HG02938 (cell line): Measurements from ENCODE around the gene GABBR2.

Source experiments
- ATAC-seq: cut with Tn5 transposase; IDR thresholded peaks from one replicate; pipeline ENCODE4 v1.9.1; 2021; ENCODE audit warnings: mild to moderate bottlenecking, moderate library complexity; ENCODE audit not compliant: unreplicated experiment

Gene GABBR2

DNA sequence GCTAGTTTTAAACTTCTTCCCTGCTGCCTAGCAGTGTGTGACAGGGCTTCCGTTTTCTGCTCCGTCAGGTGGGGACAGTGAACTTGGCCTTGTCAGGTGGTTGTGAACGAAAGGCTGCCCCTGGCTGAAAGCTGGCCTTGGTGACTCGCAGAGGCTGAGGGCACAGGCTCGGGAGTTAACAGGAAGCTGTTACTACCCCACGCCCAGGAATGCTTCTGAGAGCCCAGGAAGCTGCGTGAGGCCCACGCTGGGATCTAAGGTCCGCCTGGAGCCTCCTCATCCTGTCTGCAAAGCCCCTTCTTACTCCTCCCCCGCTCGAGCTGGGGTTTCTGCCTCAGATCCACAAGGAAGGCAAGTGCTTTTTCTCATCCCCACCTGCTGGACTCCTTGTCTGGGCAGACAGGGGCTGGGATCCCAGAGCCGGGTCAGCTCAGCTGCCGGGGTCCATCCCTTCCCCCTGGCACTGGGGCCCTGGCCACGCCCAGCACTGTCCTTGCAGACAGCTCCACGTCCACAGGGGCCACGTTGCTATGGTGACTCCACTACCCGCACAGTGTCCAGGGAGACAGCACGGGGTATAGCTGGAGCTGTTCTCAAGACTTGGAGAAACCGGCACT, 328.6 kb downstream of the GABBR2 start:
- ATAC-seq, result no peak

DNA sequence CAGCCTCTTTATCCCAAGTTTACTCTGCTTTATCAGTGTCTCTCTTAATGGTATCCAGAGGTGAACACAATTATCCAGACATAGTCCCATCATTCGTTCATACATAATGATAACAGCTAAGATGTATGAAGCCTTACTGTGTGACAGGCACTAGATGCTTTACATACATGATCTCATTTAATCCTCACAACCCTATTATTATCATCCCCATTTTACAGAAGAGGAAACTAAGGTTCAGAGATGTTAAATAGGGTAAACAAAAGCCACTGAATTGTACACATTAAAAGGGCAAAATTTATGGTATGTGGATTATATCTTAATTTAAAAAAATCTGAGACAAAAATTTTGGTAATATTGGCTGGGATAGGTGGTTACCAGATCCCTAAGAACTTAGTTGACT, 329.2 kb downstream of the GABBR2 start:
- no peak for ATAC-seq

DNA sequence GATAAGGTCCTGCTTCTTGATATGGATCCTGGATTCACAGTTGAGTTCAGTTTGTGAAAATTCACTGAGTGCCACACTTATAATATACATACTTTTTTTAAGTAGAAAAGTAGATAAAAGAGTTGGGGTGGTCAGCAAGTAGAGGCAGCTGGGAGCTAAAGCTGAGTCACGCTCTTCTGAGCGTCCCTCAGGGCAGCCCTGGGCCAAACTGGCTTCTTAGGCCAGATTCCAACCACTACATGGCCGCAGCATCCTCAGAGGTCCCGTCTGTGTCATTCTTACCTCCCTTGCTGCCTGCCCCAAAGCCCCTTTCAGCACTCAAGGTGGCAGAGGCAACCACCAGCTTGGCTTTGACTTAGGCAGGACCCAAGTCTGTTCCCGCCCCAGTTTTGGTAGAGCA, 329.9 kb downstream of the GABBR2 start:
- no peak for ATAC-seq

DNA sequence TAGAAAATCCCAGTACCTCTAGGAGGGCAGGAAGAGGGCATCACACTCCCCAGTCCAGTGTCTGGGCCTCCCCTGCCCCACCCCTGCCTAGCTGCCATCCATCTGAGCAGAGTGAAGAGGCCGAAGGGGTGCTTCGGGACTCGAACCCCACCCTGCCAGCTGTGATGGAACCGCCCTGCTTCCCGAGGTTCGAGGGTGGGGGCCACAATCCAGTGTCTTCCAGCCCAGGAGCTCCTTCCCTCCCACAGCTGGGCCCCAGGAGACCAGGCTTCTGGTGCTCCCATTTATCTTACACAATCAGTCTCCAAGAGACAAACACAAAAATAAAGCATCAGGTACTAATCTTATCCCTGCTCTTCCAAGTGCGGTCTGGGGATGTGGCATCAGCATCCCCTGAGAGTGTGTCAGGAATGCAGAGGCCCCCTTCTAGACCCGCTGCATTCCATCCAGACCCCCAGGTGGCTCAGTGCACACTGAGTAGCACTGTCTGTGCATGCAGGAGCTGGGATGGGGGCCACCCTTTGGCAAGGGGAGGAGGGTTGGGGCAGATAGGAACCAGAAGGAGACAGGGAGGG, 330.4 kb downstream of the GABBR2 start:
- ATAC-seq, result no peak

DNA sequence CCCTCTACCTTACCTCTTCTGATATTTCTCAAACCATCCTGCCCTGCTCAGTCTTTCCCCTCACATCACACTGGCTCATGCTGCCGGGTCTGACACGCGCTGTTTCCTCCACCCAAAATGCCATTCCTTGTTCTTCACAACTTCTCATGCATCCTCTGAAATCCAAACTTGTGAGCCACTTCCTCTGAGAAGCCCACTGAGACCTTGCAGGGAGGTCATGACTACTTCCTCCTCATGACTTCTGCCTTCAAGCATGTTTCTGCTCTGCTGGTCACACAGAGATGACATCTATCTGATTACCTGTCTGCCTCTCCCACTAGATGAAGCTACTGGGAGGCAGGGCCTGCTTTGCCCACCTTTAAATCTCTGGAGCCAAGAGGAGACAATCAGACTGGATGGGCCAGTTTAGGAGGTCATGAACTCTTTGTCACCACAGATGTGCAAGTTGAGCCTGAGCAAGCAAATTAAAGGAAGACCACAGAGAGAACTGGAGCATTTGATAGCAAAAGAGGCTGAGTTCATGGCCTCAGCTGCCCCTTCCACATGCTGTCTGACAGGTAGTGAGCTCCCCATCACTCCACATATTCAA, 333.5 kb downstream of the GABBR2 start:
- ATAC-seq, result peak; percentile 58

DNA sequence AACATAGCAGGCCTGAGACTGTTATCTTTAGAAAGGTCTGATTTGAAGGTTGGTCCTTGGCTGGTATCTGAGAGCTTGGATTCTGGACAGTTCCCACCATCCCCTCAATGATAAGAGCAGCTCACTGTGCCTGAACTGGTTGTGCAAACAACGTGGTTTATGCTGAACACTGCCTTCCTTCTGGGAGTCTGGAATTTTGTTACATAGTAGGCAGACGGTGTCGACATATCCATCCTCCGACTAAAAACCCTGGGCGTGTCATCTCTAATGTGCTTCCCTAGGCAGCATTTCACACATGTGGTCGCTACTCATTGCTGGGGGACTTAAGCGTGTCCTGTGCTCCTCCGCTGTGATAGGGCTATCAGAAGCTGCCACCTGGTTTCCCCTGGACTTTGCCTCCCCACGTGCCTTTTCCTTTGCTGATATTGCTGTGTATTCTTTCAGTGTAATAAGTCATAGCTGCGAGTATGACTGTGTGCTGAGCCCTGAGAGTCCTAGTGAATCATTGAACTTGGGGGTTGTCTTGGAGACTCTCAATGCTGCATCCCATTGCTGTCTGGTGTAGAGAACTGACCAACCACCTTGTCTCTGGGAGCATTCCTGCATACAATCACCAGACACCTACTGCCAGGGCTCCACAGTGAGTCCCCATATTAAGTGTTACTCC, 334.2 kb downstream of the GABBR2 start:
- ATAC-seq, result no peak

DNA sequence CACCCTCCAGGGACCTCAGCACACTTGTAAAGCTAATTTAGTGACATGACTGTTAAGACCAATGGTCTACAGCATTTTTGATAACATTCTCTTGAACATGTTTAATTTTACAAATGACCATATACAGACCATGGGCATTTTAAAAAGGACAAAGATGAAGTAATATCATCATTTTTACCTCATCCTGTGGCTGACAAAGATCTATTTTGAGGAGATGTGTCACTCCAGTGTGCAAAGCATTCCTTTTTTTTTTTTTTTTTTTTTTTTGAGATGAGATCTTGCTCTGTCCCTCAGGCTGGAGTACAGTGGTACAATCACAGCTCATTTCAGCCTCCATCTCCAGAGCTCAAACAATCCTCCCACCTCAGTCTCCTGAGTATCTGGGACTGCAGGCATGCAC, 335.1 kb downstream of the GABBR2 start:
- no peak for ATAC-seq

DNA sequence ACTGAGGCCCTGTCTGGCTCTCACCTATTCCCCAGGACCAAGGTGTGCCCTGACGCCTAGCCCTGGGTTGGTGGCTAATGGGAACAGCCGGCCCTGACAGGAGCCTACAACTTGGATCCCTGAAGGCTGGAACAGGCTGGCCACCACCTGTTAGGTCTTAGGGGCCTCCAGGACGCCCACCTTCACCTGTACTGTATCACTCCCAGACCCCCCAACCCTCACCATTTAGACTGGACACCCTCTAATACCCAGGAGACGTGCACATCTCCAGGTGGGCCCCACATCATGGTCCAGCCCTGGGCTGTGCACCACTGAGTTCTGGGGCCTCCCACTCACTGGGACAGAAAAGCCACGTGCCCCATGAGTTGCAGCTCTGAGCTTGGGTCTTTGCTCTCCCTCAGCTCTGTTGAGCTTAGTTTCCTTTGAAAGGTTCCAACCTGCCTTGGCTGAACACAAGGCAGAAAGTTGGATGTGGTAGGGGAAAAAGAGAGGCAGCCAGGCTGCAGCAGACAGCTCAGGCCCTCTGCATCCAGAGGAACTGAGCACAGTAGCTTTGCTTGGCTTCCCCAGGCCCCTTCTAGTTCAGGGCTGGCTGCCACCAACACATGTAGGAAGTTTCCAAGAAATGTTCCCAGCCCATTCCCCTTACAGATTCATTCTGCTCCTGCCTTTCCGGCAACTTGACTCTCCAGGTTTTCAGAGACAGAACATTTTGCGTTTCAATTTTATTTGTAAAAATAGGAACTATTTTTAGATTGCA, 336.5 kb downstream of the GABBR2 start:
- ATAC-seq, result no peak

DNA sequence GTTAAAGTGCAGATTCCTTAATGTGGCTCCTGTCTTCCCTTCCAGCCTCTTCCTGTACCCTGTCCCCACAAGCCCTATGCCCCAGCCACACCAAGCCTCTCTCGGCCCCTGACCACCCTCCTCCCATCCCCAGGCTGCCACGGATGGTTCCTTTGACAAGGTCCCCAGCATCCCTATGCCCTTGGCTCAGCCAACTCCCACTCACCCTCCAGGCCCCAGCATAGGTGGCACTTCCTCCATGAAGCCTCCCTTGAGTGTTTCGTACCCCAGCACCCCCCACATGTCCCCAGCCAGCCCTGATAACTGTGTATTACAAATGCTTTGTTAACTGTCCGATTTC, 337.8 kb downstream of the GABBR2 start:
- no peak for ATAC-seq

DNA sequence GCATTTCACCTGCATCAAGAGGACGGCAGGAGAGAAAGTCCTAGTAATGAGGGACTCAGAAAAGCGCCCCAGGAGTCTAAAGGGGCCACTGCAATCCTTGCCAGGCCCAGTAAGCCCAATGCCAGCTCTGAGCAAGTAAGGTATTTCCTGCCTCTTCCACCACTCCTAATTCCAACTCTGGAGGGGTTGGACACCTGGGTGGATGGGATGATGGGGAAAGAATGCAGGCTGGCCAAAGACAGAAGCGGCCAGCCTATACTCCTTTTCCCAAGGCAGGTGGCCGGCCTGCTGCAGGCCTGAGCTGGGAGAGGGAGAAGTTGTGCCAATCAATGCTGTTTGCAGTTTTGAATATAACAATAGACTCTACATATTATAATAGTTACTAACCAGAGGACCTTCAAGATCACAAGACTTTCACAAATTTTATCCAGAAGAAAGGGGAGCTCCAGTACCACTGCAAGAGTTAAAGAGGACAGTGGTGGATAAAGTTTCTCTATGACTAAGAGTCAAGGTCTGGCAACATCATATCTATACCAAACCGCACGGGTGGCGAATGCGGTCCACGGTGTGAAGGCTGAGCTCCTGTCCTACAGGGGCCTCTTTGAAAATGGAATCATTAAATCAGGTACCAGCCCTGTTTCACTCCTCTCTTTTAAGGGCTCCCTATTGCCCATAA, 338.3 kb downstream of the GABBR2 start:
- no peak for ATAC-seq

DNA sequence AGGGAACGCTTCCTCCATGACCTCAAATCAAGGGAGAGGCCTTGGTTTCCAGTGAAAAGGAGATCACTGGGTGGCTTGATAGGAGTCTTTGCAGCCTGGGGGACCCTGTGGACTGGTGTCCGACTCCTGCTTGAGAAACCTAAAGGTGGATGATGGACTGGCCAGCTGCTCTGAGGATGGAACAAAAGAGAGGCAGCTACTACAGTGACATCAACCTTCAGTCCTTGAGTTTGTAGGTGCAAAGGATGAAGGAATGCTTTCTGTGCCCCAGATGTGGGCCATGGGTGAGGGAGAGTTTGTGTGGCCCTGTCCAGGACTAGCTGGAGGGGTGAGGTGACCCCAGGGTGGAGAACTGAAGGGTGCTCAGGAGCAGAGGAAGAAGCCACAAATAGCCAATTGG, 338.8 kb downstream of the GABBR2 start:
- no peak for ATAC-seq

DNA sequence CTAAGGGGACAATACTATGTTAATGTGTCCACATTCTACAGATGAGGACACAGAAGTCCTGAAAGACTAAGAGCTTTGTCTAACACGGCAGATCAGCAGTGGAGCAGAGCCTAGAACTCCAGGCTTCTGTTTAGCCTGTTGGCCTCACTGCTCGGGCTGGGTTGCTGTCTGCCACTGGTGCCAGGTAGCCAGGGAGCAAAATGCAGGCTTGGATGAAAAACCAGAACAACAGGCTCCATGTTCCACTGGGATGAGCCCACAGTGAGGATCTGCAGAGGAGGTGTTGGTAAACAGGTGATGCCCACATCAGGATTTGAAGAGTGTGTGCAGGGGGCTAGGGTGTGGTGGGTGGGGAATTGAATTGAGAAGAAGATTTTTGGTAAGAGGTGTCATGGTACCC, 339.3 kb downstream of the GABBR2 start:
- ATAC-seq, result no peak

DNA sequence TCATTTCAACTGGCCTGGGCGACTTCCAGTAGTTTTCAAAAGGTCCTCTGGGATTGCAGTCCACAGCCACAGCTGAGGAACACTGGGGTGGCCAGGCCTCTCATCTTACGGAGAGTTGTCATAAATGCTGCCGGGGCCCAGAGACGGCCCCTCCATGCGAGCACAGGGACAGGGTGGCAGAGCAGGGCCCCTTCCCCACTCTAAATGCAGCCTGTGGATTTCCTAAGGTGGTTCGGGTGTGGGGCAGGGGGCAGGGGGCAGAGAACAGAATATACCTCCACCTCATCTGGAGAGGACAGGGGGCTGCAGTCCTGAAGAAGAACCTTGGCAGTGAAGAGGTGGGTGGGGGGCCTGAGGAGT, 339.7 kb downstream of the GABBR2 start:
- no peak for ATAC-seq

DNA sequence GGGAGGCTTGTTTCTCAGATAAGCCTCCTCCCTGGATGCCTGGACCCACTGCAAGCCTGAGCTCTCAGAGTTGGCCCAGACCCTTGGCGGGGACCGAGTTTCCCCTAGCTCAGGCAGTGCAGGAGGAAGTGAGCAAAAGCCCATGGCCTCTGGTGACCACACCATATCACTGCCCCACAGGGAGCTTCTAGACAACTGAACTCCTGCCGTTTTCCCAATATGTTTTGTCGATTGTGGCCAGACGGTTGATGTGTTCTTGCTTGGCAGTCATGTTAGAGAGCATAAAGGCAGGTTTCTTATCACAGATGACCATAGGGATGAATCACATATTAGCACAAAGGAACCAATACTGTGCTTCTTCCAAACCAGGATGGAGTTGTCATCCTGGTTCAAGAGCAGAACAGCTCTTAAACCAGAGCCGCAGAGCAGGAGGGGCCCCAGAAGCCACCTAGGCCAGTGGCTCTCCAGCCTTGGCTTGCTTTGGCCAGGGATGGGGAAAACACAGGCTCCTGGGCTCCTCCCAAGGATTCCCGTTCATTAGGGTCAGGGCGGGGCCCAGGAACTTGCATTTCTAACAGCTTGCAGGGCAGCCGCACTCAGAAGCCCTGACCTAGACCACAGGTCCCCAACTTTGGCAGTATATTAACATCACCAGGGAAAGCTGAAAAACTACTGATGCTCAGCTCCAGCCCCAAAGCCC, 340.2 kb downstream of the GABBR2 start:
- ATAC-seq, result no peak

DNA sequence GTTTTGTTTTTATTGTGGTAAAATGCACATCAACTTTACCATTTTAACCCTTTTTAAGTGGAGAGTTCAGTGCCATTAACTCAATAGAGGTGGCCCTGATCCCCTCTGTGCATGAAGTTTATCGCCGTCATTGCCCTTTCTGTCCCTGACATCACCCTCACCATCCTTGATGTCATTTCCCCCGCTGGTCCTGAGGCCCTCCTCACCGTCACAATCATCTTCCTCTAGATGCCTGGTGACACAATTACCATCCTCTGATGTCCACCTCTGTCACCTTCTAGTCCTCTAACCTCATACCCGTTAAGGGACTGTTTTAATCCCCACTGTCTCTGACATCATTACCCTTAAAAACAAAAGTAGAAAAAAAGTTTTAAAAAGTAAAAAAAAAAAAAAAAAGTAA, 340.8 kb downstream of the GABBR2 start:
- no peak for ATAC-seq

DNA sequence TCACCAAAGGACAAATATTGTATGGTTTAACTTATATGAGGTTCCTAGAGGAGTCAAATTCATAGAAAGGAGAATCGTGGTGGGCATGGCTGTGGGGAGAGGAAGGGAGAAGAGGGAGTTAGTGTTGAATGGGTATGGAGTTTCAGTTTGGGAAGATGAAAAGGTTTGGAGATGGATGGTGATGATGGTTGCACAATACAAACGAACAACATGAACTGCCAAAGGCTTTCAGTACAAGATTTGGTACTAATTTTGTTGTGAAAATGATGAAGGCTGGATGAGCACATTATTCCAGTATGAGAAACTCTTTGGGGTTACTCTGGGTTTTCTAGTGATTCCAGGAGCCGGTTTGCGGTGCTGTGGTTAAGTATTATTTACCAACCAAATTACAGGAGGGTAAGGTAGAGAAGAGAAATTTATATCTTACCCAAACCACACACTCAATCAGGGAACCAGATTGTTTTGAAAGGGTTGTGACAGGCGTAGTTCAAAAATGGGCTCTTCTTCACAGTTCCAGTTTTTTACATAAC, 341.3 kb downstream of the GABBR2 start:
- ATAC-seq, result no peak

DNA sequence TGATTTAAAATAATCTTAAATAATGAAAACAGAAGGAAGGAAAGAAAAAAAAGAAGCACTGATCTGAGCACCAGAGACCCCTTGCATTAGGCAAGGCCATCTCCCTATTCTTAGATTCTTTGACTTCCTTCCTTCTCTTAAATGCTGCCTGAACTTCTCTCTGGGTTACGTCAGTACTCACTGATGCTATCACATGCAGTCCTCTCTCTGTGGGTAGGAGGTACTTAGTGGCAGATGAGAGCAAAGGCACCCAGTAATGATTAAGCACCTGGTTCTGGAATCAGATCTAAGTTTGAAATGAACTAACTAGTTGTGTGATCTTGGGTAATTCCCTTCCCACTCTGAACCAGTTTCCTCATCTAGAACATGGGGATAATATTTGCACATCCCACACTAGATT, 343.0 kb downstream of the GABBR2 start:
- ATAC-seq, result no peak

DNA sequence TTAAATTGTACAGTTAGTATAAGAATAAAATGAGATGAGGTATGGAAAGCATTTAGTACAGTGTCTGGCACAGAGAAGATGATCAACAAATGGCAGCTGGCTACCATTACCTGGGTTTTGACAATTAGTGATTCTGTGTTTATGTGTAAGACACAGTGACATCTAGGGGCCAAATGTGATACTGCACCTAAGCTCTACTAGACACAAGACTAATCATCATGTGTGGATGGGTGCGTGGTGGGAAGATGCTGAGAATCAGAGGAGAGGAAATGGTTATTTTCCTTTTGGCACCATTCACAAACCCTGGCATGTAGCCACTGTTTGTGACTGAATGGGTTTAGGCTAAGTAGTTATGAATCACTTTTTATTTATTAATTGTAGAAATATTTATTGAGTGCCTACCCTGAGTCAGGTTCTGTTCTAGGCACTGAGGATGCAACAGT, 343.5 kb downstream of the GABBR2 start:
- no peak for ATAC-seq

DNA sequence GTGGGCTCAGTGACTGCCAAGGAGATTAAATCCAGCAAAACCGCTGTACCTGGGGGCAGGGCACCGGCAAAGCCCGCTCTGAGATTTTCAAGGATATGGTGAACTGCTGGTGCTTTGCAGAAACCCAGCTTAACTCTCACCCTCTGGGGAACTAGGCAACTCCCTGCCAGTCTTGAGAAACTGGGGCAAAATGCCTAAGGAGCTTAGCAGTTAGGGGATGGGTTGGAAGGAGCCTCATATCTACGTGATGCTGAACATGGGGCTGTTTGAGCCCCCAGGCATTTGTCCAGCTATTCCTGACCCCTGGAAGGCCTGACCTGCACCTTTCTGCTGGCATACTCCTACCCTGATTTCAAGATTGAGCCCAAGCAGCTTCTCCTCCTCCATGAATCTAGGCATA, 344.6 kb downstream of the GABBR2 start:
- no peak for ATAC-seq

DNA sequence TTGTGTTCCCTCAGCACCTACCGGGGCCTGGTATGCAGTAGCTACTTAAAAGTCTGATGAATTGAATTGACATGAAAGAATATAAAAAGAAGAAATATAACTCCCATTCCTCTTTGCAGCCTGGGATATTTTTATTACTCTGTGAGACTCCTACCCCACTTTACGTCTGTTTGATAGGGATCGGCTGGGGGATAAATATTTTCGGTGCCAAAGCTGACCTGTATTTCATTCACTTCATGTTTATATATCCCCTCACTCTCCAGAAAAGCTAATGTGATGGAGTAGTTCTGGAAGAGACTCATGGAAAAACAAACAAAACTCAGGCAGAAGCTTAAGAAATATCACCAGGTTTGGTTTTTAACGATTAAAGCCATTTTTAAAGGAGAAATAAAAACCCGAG, 345.1 kb downstream of the GABBR2 start:
- no peak for ATAC-seq
